HG02763 (cell line): Measurements from ENCODE around the gene ATAD3A.

Source experiments
- ATAC-seq: cut with Tn5 transposase; IDR thresholded peaks from one replicate; pipeline ENCODE4 v1.9.1; 2021; ENCODE audit warnings: mild to moderate bottlenecking, moderate library complexity; ENCODE audit not compliant: unreplicated experiment

The ATAD3A gene

GRCh38 chr1:1538334-1538733, 26.4 kb downstream of the ATAD3A start:
- no peak for ATAC-seq

GRCh38 chr1:1538989-1539309, 27.0 kb downstream of the ATAD3A start:
- ATAC-seq: no peak

GRCh38 chr1:1539310-1540089, 27.5 kb downstream of the ATAD3A start:
- ATAC-seq: no peak

- no peak for ATAC-seq
Observed at GRCh38 chr1:1540090-1540817, 28.3 kb downstream of the ATAD3A start, which contains the start of gene TMEM240. TSS of gene TMEM240 (minus strand) at chr1:1540624. CDS start at chr1:1540346, 278 bp downstream.

- no peak for ATAC-seq
Observed at GRCh38 chr1:1540818-1541628, 29.1 kb downstream of the ATAD3A start.

GRCh38 chr1:1541956-1542765, 30.2 kb downstream of the ATAD3A start:
- no peak for ATAC-seq

- no peak for ATAC-seq
Observed at GRCh38 chr1:1542766-1543705, 31.1 kb downstream of the ATAD3A start.

- ATAC-seq: no peak
Observed at GRCh38 chr1:1543706-1544099, 31.7 kb downstream of the ATAD3A start.

GRCh38 chr1:1544544-1544943, 32.6 kb downstream of the ATAD3A start:
- ATAC-seq: no peak

GRCh38 chr1:1545946-1546737, 34.2 kb downstream of the ATAD3A start:
- ATAC-seq: no peak

- no peak for ATAC-seq
Observed at GRCh38 chr1:1547011-1547410, 35.0 kb downstream of the ATAD3A start.

GRCh38 chr1:1547476-1547875, 35.5 kb downstream of the ATAD3A start:
- no peak for ATAC-seq

- ATAC-seq: no peak
Observed at GRCh38 chr1:1548591-1548990, 36.6 kb downstream of the ATAD3A start.

GRCh38 chr1:1550087-1550486, 38.1 kb downstream of the ATAD3A start:
- ATAC-seq: no peak

GRCh38 chr1:1550591-1551432, 38.9 kb downstream of the ATAD3A start:
- no peak for ATAC-seq

GRCh38 chr1:1551524-1552262, 39.7 kb downstream of the ATAD3A start:
- ATAC-seq: no peak

GRCh38 chr1:1552263-1552639, 40.3 kb downstream of the ATAD3A start:
- ATAC-seq: no peak
